Right lobe of liver (tissue), 6 donors: ENCODE measurements around the gene LRP1. TPM values are rescaled to one million over a fixed set of nuclear protein-coding genes. Genes with fewer than 3 reads are reported as not detected.
A peak's percentile ranks its signal among the peaks of the same experiment; 100 is the strongest.

Experiments
- ATAC-seq, 4 donors: fragments of 200-7000 bp; cut with Tn5 transposase; one replicate each; pipeline ENCODE4 v1.9.1; 2020; ENCODE audit warnings: mild to moderate bottlenecking in 4 of 4, moderate library complexity in 4 of 4
- DNase-seq, 3 donors: peaks; one replicate each; pipeline ENCODE4 v3.0.0-alpha.2; 2020
- H3K27ac ChIP-seq, 3 donors: fragments of 200-600 bp; one replicate each; pipeline ENCODE4 v1.8.0; 2022
- H3K27me3 ChIP-seq, 2 donors: fragments of 200-600 bp; one replicate each; pipeline ENCODE4 v1.8.0; 2022
- H3K36me3 ChIP-seq, 4 donors: fragments of 200-600 bp; sonication (generic) in 1 of 4; one replicate each; pipeline versions ENCODE4 v1.5.1 to v1.8.0; 2017 to 2022; ENCODE audit warnings: control low read depth in 1 of 4
- H3K4me1 ChIP-seq, 4 donors: fragments of 200-600 bp; sonication (generic) in 1 of 4; one replicate each; pipeline versions ENCODE4 v1.5.1 to v1.8.0; 2017 to 2022; ENCODE audit warnings: control low read depth in 1 of 4
- H3K4me3 ChIP-seq, 3 donors: fragments of 200-600 bp; one replicate each; pipeline ENCODE4 v1.8.0; 2022
- H3K9me3 ChIP-seq, 4 donors: fragments of 200-600 bp; sonication (generic) in 1 of 4; one replicate each; pipeline versions ENCODE4 v1.5.1 to v1.8.0; 2017 to 2022; ENCODE audit warnings: control low read depth in 1 of 4
- CTCF ChIP-seq, 4 donors: fragments of 200-600 bp in 3 of 4; fragments of 450-650 bp in 1 of 4; IDR thresholded peaks; one replicate each; pipeline versions ENCODE4 v1.5.1 to v1.8.0; 2016 to 2022; ENCODE audit warnings: antibody characterized with exemption in 4 of 4, mild to moderate bottlenecking in 2 of 4
- POLR2A ChIP-seq: fragments of 450-650 bp; IDR thresholded peaks from one replicate; pipeline ENCODE4 v1.6.1; 2017; ENCODE audit warnings: antibody characterized with exemption, mild to moderate bottlenecking
- WGBS: methylation state at CpG from one replicate; pipeline ENCODE4 v1.1.6; 2018; ENCODE audit warnings: low coverage, low lambda C conversion rate; ENCODE audit not compliant: insufficient coverage; ENCODE audit errors: missing lambda C conversion rate; 5-methylcytosine and 5-hydroxymethylcytosine counted together
- intact Hi-C, 2 donors: fragments of 100-400 bp; cut with DNase I; formaldehyde crosslinking; loops; one replicate each; pipeline versions ENCODE4 v1.11.2 to v1.14.1; 2022
- total RNA-seq, 6 experiments: library from RNA; depleted of rRNA in 2 of 6; stranded (reverse); fragments of >200 nt in 2 of 6; fragmentation: NEBNext Ultra II Directional in 3 of 6; extraction: Animal tissue kit (Norgen Biotek cat#: 25700) in 3 of 6; gene quantifications; one replicate each; pipeline versions ENCODE4 v1.1.0 to v1.2.4, GENCODE V29; 2016 to 2023
- donor health status: DM: no; HTN: yes; CAD: no.
- donor health status: DM: no; HTN: no; CAD: no.
- donor health status: DM: no; HTN: no; CAD: no.
- donor health status: DM: no; HTN: yes; CAD: no.
- donor health status: DM: no; HTN: yes; CAD: no.

LRP1 gene
- total RNA-seq, 6 experiments from 2014 or later: 268 to 387 (median 301) TPM

- Histone ChIP-seq H3K27ac (peak overlapping the region; percentile 15 to 77 (median 33)), H3K9me3 (no peaks in the 10 kb centered on the region), H3K27me3 (no peaks in the 10 kb centered on the region), H3K4me3 (no peak overlapping the region), H3K36me3 (peaks cover 0 to 31% (median 15%) of the 10 kb centered on the region in 4 donors), H3K4me1 (peaks cover 0 to 58% (median 18%) of the 10 kb centered on the region in 4 donors)
- ATAC-seq (no peak), DNase-seq (no peak)
- TF ChIP-seq POLR2A (no peak), CTCF (IDR thresholded peaks at IDR 0.05) (no peak)
- intact Hi-C loops: no loop called here
- WGBS: 42% methylated on average over 7 of the region's 10 CpGs
Measured at GRCh38 chr12:57234571-57235016, 106.3 kb downstream of the LRP1 start.

DNA sequence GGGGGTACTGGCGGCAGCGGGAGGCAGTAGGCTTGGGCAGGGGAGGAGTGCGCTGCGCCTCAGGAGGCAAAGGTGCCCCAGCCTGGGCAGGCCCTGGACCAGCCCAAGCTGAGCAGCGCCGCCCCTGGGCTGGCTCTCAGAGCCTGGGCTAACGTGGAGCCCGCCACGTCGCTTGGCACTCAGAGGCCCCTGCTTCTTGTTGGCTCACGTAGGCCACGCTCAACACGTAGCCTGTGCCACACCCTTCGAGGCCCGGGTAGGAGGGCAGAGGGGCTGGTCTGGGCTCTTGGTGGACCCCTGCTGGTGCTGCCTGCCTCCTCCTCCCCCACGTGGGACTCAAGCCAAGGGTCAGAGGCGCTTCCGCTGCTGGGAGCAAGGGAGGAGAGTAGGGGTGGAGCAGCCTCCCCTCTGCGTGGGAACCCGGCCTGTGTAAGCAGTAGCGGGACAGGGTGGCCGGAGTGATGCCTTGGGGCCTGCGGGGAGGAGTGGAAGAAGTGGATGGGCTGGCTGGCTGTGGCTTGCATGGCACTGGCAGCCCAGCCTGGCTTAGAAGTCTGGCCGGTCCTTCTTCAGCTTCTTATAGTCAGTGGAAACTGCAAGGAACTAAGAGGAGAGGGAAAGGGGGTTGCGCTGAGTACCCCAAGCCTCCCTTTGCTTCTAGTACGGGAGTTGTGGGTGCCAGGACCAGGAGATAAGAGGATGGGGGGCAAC is 106.9 kb downstream of the LRP1 start:
- peak; percentile 61 to 66 (median 64) for ATAC-seq
- 33% methylated on average over 4 of the region's 26 CpGs for WGBS
- Histone ChIP-seq H3K27ac (peak overlapping the region; percentile 15 to 77 (median 33)), H3K36me3 (peaks cover 0 to 31% (median 15%) of the 10 kb centered on the region in 4 donors), H3K4me1 (peaks cover 0 to 62% (median 18%) of the 10 kb centered on the region in 4 donors), H3K9me3 (no peaks in the 10 kb centered on the region), H3K27me3 (no peaks in the 10 kb centered on the region), H3K4me3 (peak overlapping the region in 1 of 3 donors; percentile 3)
- peak; percentile 89 to 96 (median 92) for DNase-seq
- intact Hi-C loops: no loop called here
- TF ChIP-seq CTCF (IDR thresholded peaks at IDR 0.05): peak; percentile 5 to 33 (median 18)
- peak; percentile 58 for TF ChIP-seq POLR2A

DNA sequence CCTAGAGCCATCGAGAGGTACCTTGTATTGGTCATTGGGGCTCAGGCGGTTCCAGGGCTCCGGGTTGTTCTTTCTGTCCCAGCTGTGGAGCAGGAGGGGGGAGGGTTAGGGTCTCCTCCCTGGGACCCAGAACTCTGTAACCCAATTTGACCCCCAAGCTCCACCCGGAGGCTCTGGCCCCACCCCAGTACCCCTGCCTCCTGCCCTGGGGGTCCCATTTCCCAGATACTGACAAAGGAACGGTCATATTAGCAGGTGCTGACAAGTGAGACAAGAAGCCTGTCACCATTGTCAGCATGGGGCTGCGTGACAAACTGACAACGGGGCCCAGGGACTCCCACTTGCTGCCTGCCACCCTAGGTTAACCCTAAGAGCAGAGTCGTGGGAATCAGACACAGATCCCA is 107.4 kb downstream of the LRP1 start:
- WGBS: 64% methylated on average over 3 of the region's 8 CpGs
- H3K9me3 ChIP-seq: no peaks in the 10 kb centered on the region
- ATAC-seq: no peak
- H3K36me3 ChIP-seq: peaks cover 0 to 31% (median 15%) of the 10 kb centered on the region in 4 donors
- DNase-seq: peak in 1 of 3 donors; percentile 14
- H3K4me1 ChIP-seq: peaks cover 0 to 63% (median 20%) of the 10 kb centered on the region in 4 donors
- H3K4me3 ChIP-seq: peak overlapping the region in 1 of 3 donors; percentile 3
- peak overlapping the region in 1 of 3 donors; percentile 77 for H3K27ac ChIP-seq
- TF ChIP-seq POLR2A (peak; percentile 3), CTCF (IDR thresholded peaks at IDR 0.05) (no peak)
- H3K27me3 ChIP-seq: no peaks in the 10 kb centered on the region
- intact Hi-C loops: no loop called here

DNA sequence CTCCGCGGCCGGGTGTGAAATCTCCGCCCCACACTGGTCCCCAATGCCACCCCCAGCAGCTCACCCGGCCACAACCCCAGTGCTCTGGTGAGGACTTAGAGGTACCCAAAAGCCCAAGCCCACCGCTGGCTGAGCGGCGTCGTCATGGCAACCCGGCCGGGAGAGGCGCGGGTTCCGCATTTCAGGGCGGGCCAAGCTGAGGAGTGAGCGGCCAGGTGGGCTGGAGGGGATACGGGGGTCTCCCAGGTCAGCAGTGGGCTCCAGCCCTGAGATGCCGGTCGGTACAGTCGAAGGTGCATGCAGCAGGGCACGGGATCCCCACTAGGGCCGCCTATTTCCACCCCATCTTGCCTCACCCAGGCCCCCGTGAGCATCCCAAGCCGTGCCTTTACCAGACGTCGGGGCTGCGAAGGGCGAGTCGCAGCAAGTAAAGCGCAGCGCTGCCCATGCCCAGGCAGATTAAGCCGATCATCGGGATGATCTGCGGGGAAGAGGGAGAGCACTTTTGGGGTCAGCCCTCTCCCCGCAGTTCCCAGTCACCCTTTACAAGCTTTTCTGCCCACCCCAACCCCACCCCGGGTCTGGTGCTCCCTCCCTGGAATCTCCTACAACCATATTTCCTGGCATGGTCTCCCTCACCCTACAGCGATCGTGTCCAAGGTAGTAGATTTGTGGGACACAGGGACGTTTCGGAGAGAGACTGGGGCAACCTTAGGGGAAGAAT is 108.1 kb downstream of the LRP1 start:
- Histone ChIP-seq H3K9me3 (no peaks in the 10 kb centered on the region), H3K27ac (no peak overlapping the region), H3K4me1 (peaks cover 0 to 59% (median 24%) of the 10 kb centered on the region in 4 donors), H3K27me3 (no peaks in the 10 kb centered on the region), H3K4me3 (peak overlapping the region in 1 of 3 donors; percentile 3), H3K36me3 (peaks cover 0 to 31% (median 15%) of the 10 kb centered on the region in 4 donors)
- intact Hi-C loops: no loop called here
- 24% methylated on average over 11 of the region's 40 CpGs for WGBS
- TF ChIP-seq POLR2A: no peak
- no peak for TF ChIP-seq CTCF (IDR thresholded peaks at IDR 0.05)
- no peak for ATAC-seq
- DNase-seq: peak in 1 of 3 donors; percentile 53
